CD4-positive, CD25-positive, alpha-beta regulatory T cell (primary cell): Measurements from ENCODE around the gene EEF1E1. TPM values are rescaled to one million over a fixed set of nuclear protein-coding genes. Genes with fewer than 3 reads are reported as not detected.

ENCODE experiments used
- ATAC-seq, 2 donors: fragments of 150-1000 bp; cut with Tn5 transposase; one replicate each; pipeline ENCODE4 v1.10.0; 2021; ENCODE audit warnings: low read depth in 2 of 2, moderate number of reproducible peaks in 2 of 2, moderate library complexity in 1 of 2
- DNase-seq, 3 donors: peaks; one replicate each; pipeline versions ENCODE4 v3.0.0 to v3.0.0-alpha.2; 2012 to 2022; ENCODE audit warnings: mixed read lengths in 1 of 3
- H3K27ac ChIP-seq: one replicate; pipeline ENCODE4 v1.7.0; 2013; ENCODE audit warnings: mild to moderate bottlenecking, low read length; ENCODE audit not compliant: insufficient read depth, poor library complexity, severe bottlenecking
- H3K27me3 ChIP-seq: one replicate; pipeline ENCODE4 v1.7.0; 2013; ENCODE audit warnings: low read length; ENCODE audit not compliant: control insufficient read depth, insufficient read depth
- H3K36me3 ChIP-seq: one replicate; pipeline ENCODE4 v1.7.0; 2013; ENCODE audit warnings: mild to moderate bottlenecking, low read length, moderate library complexity; ENCODE audit not compliant: control insufficient read depth, insufficient read depth
- H3K4me1 ChIP-seq: 2 replicates; pipeline ENCODE4 v1.7.0; 2013; ENCODE audit warnings: mild to moderate bottlenecking, low read length; ENCODE audit not compliant: insufficient read depth, control insufficient read depth, poor library complexity, severe bottlenecking
- H3K4me3 ChIP-seq: one replicate; pipeline ENCODE4 v1.7.0; 2013; ENCODE audit warnings: low read depth, mild to moderate bottlenecking, low read length, moderate library complexity
- H3K9me3 ChIP-seq, 2 experiments: 1 replicate in 1 of 2; 2 replicates in 1 of 2; pipeline ENCODE4 v1.7.0; 2013; ENCODE audit warnings: low read length in 2 of 2, mild to moderate bottlenecking in 1 of 2, moderate library complexity in 1 of 2; ENCODE audit not compliant: control insufficient read depth in 2 of 2
- H3K27ac Mint-ChIP-seq, 3 donors: one replicate each; pipeline ENCODE4 v1.8.0; 2020 to 2022; ENCODE audit warnings: mild to moderate bottlenecking in 3 of 3, mixed read lengths in 3 of 3, moderate library complexity in 2 of 3
- H3K27me3 Mint-ChIP-seq: one replicate; pipeline ENCODE4 v1.8.0; 2022; ENCODE audit warnings: mild to moderate bottlenecking, mixed read lengths
- H3K36me3 Mint-ChIP-seq: one replicate; pipeline ENCODE4 v1.8.0; 2020; ENCODE audit warnings: mixed read lengths
- H3K4me1 Mint-ChIP-seq, 4 donors: one replicate each; pipeline ENCODE4 v1.8.0; 2020 to 2022; ENCODE audit warnings: mixed read lengths in 4 of 4, mild to moderate bottlenecking in 1 of 4
- H3K4me3 Mint-ChIP-seq, 4 donors: one replicate each; pipeline ENCODE4 v1.8.0; 2020 to 2022; ENCODE audit warnings: mild to moderate bottlenecking in 4 of 4, mixed read lengths in 4 of 4, moderate library complexity in 3 of 4
- H3K9me3 Mint-ChIP-seq, 7 donors: one replicate each; pipeline ENCODE4 v1.8.0; 2020 to 2022; ENCODE audit warnings: mixed read lengths in 7 of 7, mild to moderate bottlenecking in 3 of 7, moderate library complexity in 2 of 7
- polyA plus RNA-seq, 4 donors: library from polyadenylated mRNA; unstranded; fragments of 300-500 nt; fragmentation: Illumina TruSeq; gene quantifications; one replicate each; pipeline ENCODE4 v1.2.3, GENCODE V29; 2021
- total RNA-seq: library from RNA; stranded (reverse); gene quantifications from one replicate; pipeline ENCODE4 v1.2.3, GENCODE V29; 2022

The EEF1E1 gene
- total and polyA plus RNA-seq, 5 donors from 2014 or later: 13.1 to 68.9 (median 59.1) TPM

GRCh38 chr6:8131265-8131897 lies 29.0 kb upstream of the EEF1E1 start:
- Mint-ChIP-seq H3K36me3 (no peaks in the 10 kb centered on the region), H3K27ac (no peak overlapping the region), H3K4me3 (no peak overlapping the region), H3K9me3 (peaks cover 0 to 2% (median 0%) of the 10 kb centered on the region in 7 donors), H3K4me1 (peaks cover 0 to 2% (median 0%) of the 10 kb centered on the region in 4 donors), H3K27me3 (peaks cover 29% of the 10 kb centered on the region)
- DNase-seq (peak; percentile 3 to 39 (median 8)), ATAC-seq (no peak)
- no peak overlapping the region for H3K4me3 ChIP-seq
- H3K27me3 ChIP-seq: no peaks in the 10 kb centered on the region
- no peak overlapping the region for H3K27ac ChIP-seq
- no peaks in the 10 kb centered on the region for H3K9me3 ChIP-seq
- no peaks in the 10 kb centered on the region for H3K36me3 ChIP-seq
- H3K4me1 ChIP-seq: no peaks in the 10 kb centered on the region

GRCh38 chr6:8130399-8130798 lies 28.1 kb upstream of the EEF1E1 start:
- H3K9me3 Mint-ChIP-seq: peaks cover 0 to 2% (median 0%) of the 10 kb centered on the region in 7 donors
- H3K4me3 Mint-ChIP-seq: no peak overlapping the region
- ATAC-seq (no peak), DNase-seq (no peak)
- no peaks in the 10 kb centered on the region for H3K9me3 ChIP-seq
- H3K4me1 Mint-ChIP-seq: peaks cover 0 to 2% (median 0%) of the 10 kb centered on the region in 4 donors
- H3K36me3 Mint-ChIP-seq: no peaks in the 10 kb centered on the region
- H3K4me3 ChIP-seq: no peak overlapping the region
- H3K36me3 ChIP-seq: no peaks in the 10 kb centered on the region
- H3K27me3 ChIP-seq: no peaks in the 10 kb centered on the region
- H3K27ac ChIP-seq: no peak overlapping the region
- peaks cover 19% of the 10 kb centered on the region for H3K27me3 Mint-ChIP-seq
- no peaks in the 10 kb centered on the region for H3K4me1 ChIP-seq
- no peak overlapping the region for H3K27ac Mint-ChIP-seq

GRCh38 chr6:8123236-8123635 lies 20.9 kb upstream of the EEF1E1 start:
- DNase-seq (no peak), ATAC-seq (no peak)
- peaks cover 2% of the 10 kb centered on the region for H3K27me3 ChIP-seq
- no peaks in the 10 kb centered on the region for H3K4me1 Mint-ChIP-seq
- H3K9me3 ChIP-seq: no peaks in the 10 kb centered on the region
- no peaks in the 10 kb centered on the region for H3K4me1 ChIP-seq
- H3K27ac ChIP-seq: no peak overlapping the region
- no peaks in the 10 kb centered on the region for H3K36me3 ChIP-seq
- no peak overlapping the region for H3K4me3 ChIP-seq
- no peak overlapping the region for H3K4me3 Mint-ChIP-seq
- no peak overlapping the region for H3K27ac Mint-ChIP-seq
- no peaks in the 10 kb centered on the region for H3K36me3 Mint-ChIP-seq
- peaks cover 8% of the 10 kb centered on the region for H3K27me3 Mint-ChIP-seq
- peaks cover 0 to 2% (median 0%) of the 10 kb centered on the region in 7 donors for H3K9me3 Mint-ChIP-seq

GRCh38 chr6:8114956-8115355 lies 12.6 kb upstream of the EEF1E1 start:
- Mint-ChIP-seq H3K36me3 (no peaks in the 10 kb centered on the region), H3K27ac (no peak overlapping the region), H3K4me1 (no peaks in the 10 kb centered on the region), H3K9me3 (peaks cover 0 to 2% (median 0%) of the 10 kb centered on the region in 7 donors), H3K27me3 (peaks cover 12% of the 10 kb centered on the region), H3K4me3 (no peak overlapping the region)
- Histone ChIP-seq H3K27ac (no peak overlapping the region), H3K4me1 (no peaks in the 10 kb centered on the region), H3K36me3 (no peaks in the 10 kb centered on the region), H3K9me3 (no peaks in the 10 kb centered on the region), H3K4me3 (no peak overlapping the region), H3K27me3 (peaks cover 8% of the 10 kb centered on the region)
- DNase-seq: no peak
- ATAC-seq: no peak

GRCh38 chr6:8113131-8113654 lies 10.8 kb upstream of the EEF1E1 start:
- no peak for ATAC-seq
- H3K4me1 ChIP-seq: no peaks in the 10 kb centered on the region
- Mint-ChIP-seq H3K4me3 (no peak overlapping the region), H3K27me3 (peaks cover 15% of the 10 kb centered on the region), H3K4me1 (no peaks in the 10 kb centered on the region), H3K9me3 (peaks cover 0 to 2% (median 0%) of the 10 kb centered on the region in 7 donors), H3K27ac (no peak overlapping the region), H3K36me3 (no peaks in the 10 kb centered on the region)
- no peak overlapping the region for H3K27ac ChIP-seq
- no peak overlapping the region for H3K4me3 ChIP-seq
- H3K9me3 ChIP-seq: no peaks in the 10 kb centered on the region
- H3K27me3 ChIP-seq: peaks cover 12% of the 10 kb centered on the region
- DNase-seq: no peak
- H3K36me3 ChIP-seq: no peaks in the 10 kb centered on the region

- no peak overlapping the region for H3K27ac ChIP-seq
- no peaks in the 10 kb centered on the region for H3K4me1 Mint-ChIP-seq
- no peak for DNase-seq
- H3K4me1 ChIP-seq: no peaks in the 10 kb centered on the region
- no peaks in the 10 kb centered on the region for H3K36me3 ChIP-seq
- no peak overlapping the region for H3K27ac Mint-ChIP-seq
- ATAC-seq: no peak
- no peaks in the 10 kb centered on the region for H3K9me3 ChIP-seq
- H3K4me3 Mint-ChIP-seq: no peak overlapping the region
- peaks cover 17% of the 10 kb centered on the region for H3K27me3 Mint-ChIP-seq
- peaks cover 15% of the 10 kb centered on the region for H3K27me3 ChIP-seq
- no peaks in the 10 kb centered on the region for H3K36me3 Mint-ChIP-seq
- H3K4me3 ChIP-seq: no peak overlapping the region
- peaks cover 0 to 3% (median 0%) of the 10 kb centered on the region in 7 donors for H3K9me3 Mint-ChIP-seq
Measured at GRCh38 chr6:8110725-8111124, 8.4 kb upstream of the EEF1E1 start.

GRCh38 chr6:8110117-8110721 lies 7.9 kb upstream of the EEF1E1 start:
- Mint-ChIP-seq H3K4me3 (no peak overlapping the region), H3K9me3 (peaks cover 0 to 3% (median 0%) of the 10 kb centered on the region in 7 donors), H3K36me3 (no peaks in the 10 kb centered on the region), H3K4me1 (no peaks in the 10 kb centered on the region), H3K27ac (no peak overlapping the region), H3K27me3 (peaks cover 17% of the 10 kb centered on the region)
- H3K27me3 ChIP-seq: peaks cover 15% of the 10 kb centered on the region
- no peaks in the 10 kb centered on the region for H3K36me3 ChIP-seq
- ATAC-seq: no peak
- no peaks in the 10 kb centered on the region for H3K4me1 ChIP-seq
- no peaks in the 10 kb centered on the region for H3K9me3 ChIP-seq
- DNase-seq: no peak
- no peak overlapping the region for H3K27ac ChIP-seq
- no peak overlapping the region for H3K4me3 ChIP-seq
